Measurements from ENCODE around the gene COX4I1. TPM values are rescaled to one million over a fixed set of nuclear protein-coding genes. Genes with fewer than 3 reads are reported as not detected.
A peak's percentile ranks its signal among the peaks of the same experiment; 100 is the strongest.
"Not testable (repeated sequence)": the region's sequence is repeated elsewhere in the genome, so short reads cannot be mapped to it uniquely, and the experiment has no call there.

The COX4I1 gene
- total RNA-seq, 4 donors from 2014 or later = 516 to 726 (median 632) TPM

- Histone ChIP-seq H3K27ac (no peak overlapping the region), H3K27me3 (no peaks in the 10 kb centered on the region), H3K4me1 (no peaks in the 10 kb centered on the region), H3K36me3 (no peaks in the 10 kb centered on the region), H3K9me3 (no peaks in the 10 kb centered on the region), H3K4me3 (replicated peaks in 1 of 3) (no peak overlapping the region)
- TF ChIP-seq POLR2A (IDR thresholded peaks at IDR 0.05) = no peak
- no peak for TF ChIP-seq CTCF (IDR thresholded peaks at IDR 0.05)
- WGBS, 2 donors = 79 to 82% methylated on average over 20 of the region's 20 CpGs
- DNase-seq = no peak
- intact Hi-C loops (cut with DNase I) = no loop called here
Measured at GRCh38 chr16:85812811-85813700, 13.6 kb downstream of the COX4I1 start.

GRCh38 chr16:85816159-85816558 lies 16.7 kb downstream of the COX4I1 start:
- no peak for DNase-seq
- intact Hi-C loops (cut with DNase I) = no loop called here
- TF ChIP-seq CTCF (IDR thresholded peaks at IDR 0.05) = no peak
- TF ChIP-seq POLR2A (IDR thresholded peaks at IDR 0.05) = no peak
- H3K27me3 ChIP-seq = no peaks in the 10 kb centered on the region
- H3K9me3 ChIP-seq = no peaks in the 10 kb centered on the region
- no peak overlapping the region for H3K27ac ChIP-seq
- 91 to 94% methylated on average over 14 of the region's 14 CpGs for WGBS, 2 donors
- no peaks in the 10 kb centered on the region for H3K36me3 ChIP-seq
- H3K4me3 ChIP-seq (replicated peaks in 1 of 3) = no peak overlapping the region
- H3K4me1 ChIP-seq = peaks cover 0 to 2% of the 10 kb centered on the region in 2 donors

- H3K9me3 ChIP-seq; H3K27me3 ChIP-seq; H3K27ac ChIP-seq; H3K36me3 ChIP-seq; H3K4me1 ChIP-seq; DNase-seq; H3K4me3 ChIP-seq (replicated peaks in 1 of 3); intact Hi-C loops (cut with DNase I): not testable (repeated sequence)
- WGBS, 2 donors = 89% methylated on average over 6 of the region's 6 CpGs
Measured at GRCh38 chr16:85817195-85817594, 17.7 kb downstream of the COX4I1 start.

- Histone ChIP-seq H3K9me3 (no peaks in the 10 kb centered on the region), H3K36me3 (no peaks in the 10 kb centered on the region), H3K4me3 (replicated peaks in 1 of 3) (no peak overlapping the region), H3K4me1 (peaks cover 0 to 9% of the 10 kb centered on the region in 2 donors), H3K27me3 (no peaks in the 10 kb centered on the region), H3K27ac (no peak overlapping the region)
- DNase-seq = peak; percentile 78 to 81
- intact Hi-C loops (cut with DNase I) = no loop called here
- WGBS, 2 donors = 2 to 3% methylated on average over 10 of the region's 10 CpGs
- TF ChIP-seq POLR2A (IDR thresholded peaks at IDR 0.05) (no peak), CTCF (IDR thresholded peaks at IDR 0.05) (peak; percentile 14 to 68 (median 48))
Measured at GRCh38 chr16:85819245-85819644, 19.8 kb downstream of the COX4I1 start.

- WGBS, 2 donors = 61 to 70% methylated on average over 5 to 6 of the region's 6 CpGs
- DNase-seq = no peak
- Histone ChIP-seq H3K27me3 (no peaks in the 10 kb centered on the region), H3K4me3 (replicated peaks in 1 of 3) (no peak overlapping the region), H3K9me3 (no peaks in the 10 kb centered on the region), H3K27ac (no peak overlapping the region), H3K4me1 (peaks cover 0 to 9% of the 10 kb centered on the region in 2 donors), H3K36me3 (no peaks in the 10 kb centered on the region)
- intact Hi-C loops (cut with DNase I) = loop anchor here (2.0 to 5.0 kb wide), 2 partner anchors 168 to 195 kb away; no protein-coding TSS in a partner anchor
- TF ChIP-seq CTCF (IDR thresholded peaks at IDR 0.05) (no peak), POLR2A (IDR thresholded peaks at IDR 0.05) (no peak)
Measured at GRCh38 chr16:85819771-85820170, 20.3 kb downstream of the COX4I1 start.

Data from thyroid gland (tissue), 4 donors.